SK-N-SH (cell line): Measurements from ENCODE around the gene TRAPPC2B. TPM values are rescaled to one million over a fixed set of nuclear protein-coding genes. Genes with fewer than 3 reads are reported as not detected.
"Not testable (repeated sequence)": the region's sequence is repeated elsewhere in the genome, so short reads cannot be mapped to it uniquely, and the experiment has no call there.

Source experiments
- CTCF ChIA-PET: fragments of 300-600, 350-600 bp; formaldehyde crosslinking; extraction: SDS; loops from one replicate; lab custom pipeline; 2021; lab: Yijun Ruan, JAX
- POLR2A ChIA-PET: fragments of 350-600 bp; sonication (Branson Sonifier 250); formaldehyde crosslinking; extraction: SDS; loops from one replicate; lab custom pipeline; 2020; ENCODE audit warnings: antibody characterized with exemption, inconsistent platforms; lab: Yijun Ruan, JAX
- DNase-seq: peaks from one replicate; pipeline ENCODE4 v3.0.0; 2012
- H2AFZ ChIP-seq: fragments of 200-600 bp; sonication (generic); 2 replicates; pipeline ENCODE4 v1.8.1; 2016; ENCODE audit warnings: antibody characterized with exemption, mild to moderate bottlenecking, low read depth
- H3F3A ChIP-seq: fragments of 200-600 bp; sonication (generic); replicated peaks from 2 replicates; pipeline ENCODE3; 2016; ENCODE audit warnings: antibody characterized with exemption, mild to moderate bottlenecking; ENCODE audit not compliant: insufficient read depth
- H3K27ac ChIP-seq, 2 experiments: fragments of 200-500 bp in 1 of 2; fragments of 200-600 bp in 1 of 2; sonication (Bioruptor generic) in 1 of 2; sonication (generic), shearing (Covaris generic) in 1 of 2; 2 replicates each; pipeline versions ENCODE4 v1.5.1 to v1.6.1; 2014 to 2016; ENCODE audit warnings: low read depth in 2 of 2, inconsistent platforms in 1 of 2, low read length in 1 of 2, mild to moderate bottlenecking in 1 of 2, mixed read lengths in 1 of 2
- H3K27me3 ChIP-seq: fragments of 200-600 bp; sonication (generic), shearing (Covaris generic); 2 replicates; pipeline ENCODE4 v1.6.1; 2016; ENCODE audit warnings: mixed run types; ENCODE audit not compliant: insufficient read depth
- H3K36me3 ChIP-seq, 2 experiments: fragments of 200-500 bp in 1 of 2; fragments of 200-600 bp in 1 of 2; sonication (Bioruptor generic) in 1 of 2; sonication (generic) in 1 of 2; replicated peaks in 1 of 2; 2 replicates each; pipeline versions ENCODE3 to v1.5.1; 2014 to 2016; ENCODE audit warnings: low read length in 1 of 2, mild to moderate bottlenecking in 1 of 2; ENCODE audit not compliant: insufficient read depth in 2 of 2, control insufficient read depth in 1 of 2
- H3K4me1 ChIP-seq, 2 experiments: fragments of 200-500 bp in 1 of 2; fragments of 200-600 bp in 1 of 2; sonication (Bioruptor generic) in 1 of 2; sonication (generic), shearing (Covaris generic) in 1 of 2; 2 replicates each; pipeline versions ENCODE4 v1.5.1 to v1.6.1; 2014 to 2016; ENCODE audit warnings: low read depth in 1 of 2, low read length in 1 of 2, mixed run types in 1 of 2; ENCODE audit not compliant: insufficient read depth in 2 of 2, control insufficient read depth in 1 of 2
- H3K4me2 ChIP-seq: fragments of 200-600 bp; sonication (generic), shearing (Covaris generic); 2 replicates; pipeline ENCODE4 v1.6.1; 2017; ENCODE audit warnings: mixed run types
- H3K4me3 ChIP-seq, 2 experiments: fragments of 200-500 bp in 1 of 2; fragments of 200-600 bp in 1 of 2; sonication (Bioruptor generic) in 1 of 2; sonication (generic), shearing (Covaris generic) in 1 of 2; 2 replicates each; pipeline versions ENCODE4 v1.5.1 to v1.8.1; 2014 to 2016; ENCODE audit warnings: low read depth in 2 of 2, inconsistent platforms in 1 of 2, low read length in 1 of 2, mild to moderate bottlenecking in 1 of 2, mixed read lengths in 1 of 2, moderate library complexity in 1 of 2
- H3K79me2 ChIP-seq: fragments of 200-600 bp; sonication (generic); 2 replicates; pipeline ENCODE4 v1.8.1; 2017; ENCODE audit warnings: mild to moderate bottlenecking; ENCODE audit not compliant: insufficient read depth
- H3K9ac ChIP-seq: fragments of 200-600 bp; sonication (generic); 2 replicates; pipeline ENCODE4 v1.6.1; 2017; ENCODE audit warnings: mixed run types
- H3K9me2 ChIP-seq: fragments of 200-600 bp; sonication (generic); 2 replicates; pipeline ENCODE4 v1.6.1; 2017; ENCODE audit warnings: mixed run types
- H3K9me3 ChIP-seq: fragments of 200-600 bp; sonication (generic); 2 replicates; pipeline ENCODE4 v1.6.1; 2017; ENCODE audit warnings: mixed run types, mild to moderate bottlenecking, moderate library complexity
- H4K20me1 ChIP-seq: fragments of 200-600 bp; sonication (generic); 2 replicates; pipeline ENCODE4 v1.6.1; 2017; ENCODE audit warnings: mild to moderate bottlenecking, mixed run types; ENCODE audit not compliant: insufficient read depth
- EZH2phosphoT487 ChIP-seq: fragments of 200-600 bp; sonication (generic); IDR thresholded peaks from 2 replicates; pipeline ENCODE4 v1.6.1; 2017; ENCODE audit warnings: low read depth, mixed run types, mild to moderate bottlenecking, antibody characterized with exemption, moderate library complexity, borderline replicate concordance
- MXI1 ChIP-seq: IDR thresholded peaks from 2 replicates; pipeline ENCODE4 v1.6.1; 2012; ENCODE audit warnings: mild to moderate bottlenecking, low read depth, low read length, improper control_type of control experiment
- NFIC ChIP-seq: IDR thresholded peaks from 2 replicates; pipeline ENCODE4 v1.4.0; 2012; ENCODE audit warnings: borderline replicate concordance
- NRF1 ChIP-seq: IDR thresholded peaks from 2 replicates; pipeline ENCODE4 v1.6.1; 2012; ENCODE audit warnings: low read depth, mild to moderate bottlenecking, low read length
- RAD21 ChIP-seq: IDR thresholded peaks from 2 replicates; pipeline ENCODE4 v1.6.1; 2012; ENCODE audit warnings: mild to moderate bottlenecking, low read length
- SMC3 ChIP-seq: IDR thresholded peaks from 2 replicates; pipeline ENCODE4 v1.6.1; 2012; ENCODE audit warnings: low read depth, low read length, improper control_type of control experiment
- WGBS: methylation state at CpG from one replicate; pipeline ENCODE4 v1.1.6; 2017; ENCODE audit warnings: low lambda C conversion rate; 5-methylcytosine and 5-hydroxymethylcytosine counted together
- polyA plus RNA-seq, 3 experiments: library from polyadenylated mRNA; depleted of rRNA; stranded (reverse); fragments of >200 nt; gene quantifications; 2 replicates each; pipeline ENCODE4 v1.2.3, GENCODE V29; 2012
- TF ChIP-seq, protein P1 (sequence below): fragments of 150-350 bp; IDR thresholded peaks from 2 replicates; pipeline ENCODE4 v1.6.1; 2016; ENCODE audit warnings: mild to moderate bottlenecking, low read depth, low read length
- TF ChIP-seq, protein P2 (sequence below): IDR thresholded peaks from 2 replicates; pipeline ENCODE4 v1.4.0; 2012; ENCODE audit warnings: low read depth

Gene TRAPPC2B
- polyA plus RNA-seq, 1 of the 3 experiments (the other 2 are of a cell fraction): 21.0 TPM

DNA sequence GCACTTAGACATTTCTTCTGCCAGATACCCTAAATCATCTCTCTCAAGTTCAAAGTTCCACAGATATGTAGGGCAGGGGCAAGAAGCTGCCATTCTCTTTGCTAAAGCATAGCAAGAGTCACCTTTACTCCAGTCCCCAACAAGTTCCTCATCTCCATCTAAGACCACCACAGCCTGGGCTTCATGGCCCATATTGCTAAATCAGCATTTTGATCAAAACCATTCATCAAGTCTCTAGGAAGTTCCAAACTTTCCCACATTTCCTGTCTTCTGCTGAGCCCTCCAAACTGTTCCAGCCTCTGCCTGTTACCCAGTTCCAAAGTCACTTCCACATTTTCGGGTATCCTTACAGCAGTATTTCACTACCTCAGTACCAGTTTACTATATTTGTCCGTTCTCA lies 11.3 kb downstream of the TRAPPC2B start:
- H3F3A ChIP-seq, H3K9me2 ChIP-seq, H3K9me3 ChIP-seq, CTCF ChIA-PET, POLR2A ChIA-PET, H3K9ac ChIP-seq, H3K79me2 ChIP-seq, H4K20me1 ChIP-seq, H3K27ac ChIP-seq, H3K4me2 ChIP-seq, H2AFZ ChIP-seq, H3K27me3 ChIP-seq, DNase-seq, H3K4me1 ChIP-seq, H3K4me3 ChIP-seq: not testable (repeated sequence)
- WGBS: 85% methylated on average over 2 of the region's 2 CpGs
- H3K36me3 ChIP-seq: peaks cover 33 to 34% of the 10 kb centered on the region in 2 experiments

DNA sequence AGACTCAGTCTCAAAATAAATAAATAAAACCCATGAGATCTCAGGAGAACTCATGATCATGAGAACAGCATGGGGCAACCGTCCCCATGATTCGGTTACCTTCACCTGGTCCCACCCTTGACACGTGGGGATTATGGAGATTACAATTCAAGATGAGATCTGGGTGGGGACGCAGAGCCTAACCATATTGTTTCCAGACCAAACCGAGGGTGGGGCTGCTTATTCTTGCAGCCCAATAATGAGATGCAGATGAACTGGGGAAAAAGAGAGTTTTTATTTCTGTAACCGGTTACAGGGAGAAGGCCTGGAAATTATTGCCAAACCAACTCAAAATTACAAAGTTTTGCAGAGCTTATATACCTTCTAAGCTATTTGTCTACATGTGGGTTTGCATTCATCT lies 12.8 kb downstream of the TRAPPC2B start:
- H3K27ac ChIP-seq: no peak overlapping the region
- H3K9me2 ChIP-seq: no peaks in the 10 kb centered on the region
- no peaks in the 10 kb centered on the region for H3F3A ChIP-seq
- H3K9me3 ChIP-seq: no peaks in the 10 kb centered on the region; the same call in 1 of the 2 replicates
- no peak overlapping the region for H3K4me2 ChIP-seq
- TF ChIP-seq MXI1 (no peak), NRF1 (no peak), SMC3 (no peak), NFIC (no peak), EZH2phosphoT487 (no peak), RAD21 (no peak)
- TF ChIP-seq, protein P1, sequence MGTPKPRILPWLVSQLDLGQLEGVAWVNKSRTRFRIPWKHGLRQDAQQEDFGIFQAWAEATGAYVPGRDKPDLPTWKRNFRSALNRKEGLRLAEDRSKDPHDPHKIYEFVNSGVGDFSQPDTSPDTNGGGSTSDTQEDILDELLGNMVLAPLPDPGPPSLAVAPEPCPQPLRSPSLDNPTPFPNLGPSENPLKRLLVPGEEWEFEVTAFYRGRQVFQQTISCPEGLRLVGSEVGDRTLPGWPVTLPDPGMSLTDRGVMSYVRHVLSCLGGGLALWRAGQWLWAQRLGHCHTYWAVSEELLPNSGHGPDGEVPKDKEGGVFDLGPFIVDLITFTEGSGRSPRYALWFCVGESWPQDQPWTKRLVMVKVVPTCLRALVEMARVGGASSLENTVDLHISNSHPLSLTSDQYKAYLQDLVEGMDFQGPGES: no peak
- TF ChIP-seq, protein P2, sequence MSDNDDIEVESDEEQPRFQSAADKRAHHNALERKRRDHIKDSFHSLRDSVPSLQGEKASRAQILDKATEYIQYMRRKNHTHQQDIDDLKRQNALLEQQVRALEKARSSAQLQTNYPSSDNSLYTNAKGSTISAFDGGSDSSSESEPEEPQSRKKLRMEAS: no peak
- TF ChIP-seq, all 33 proteins: peak for 0
- H2AFZ ChIP-seq: no peak overlapping the region
- POLR2A ChIA-PET: no interaction called here
- DNase-seq: no peak
- no peak overlapping the region for H3K4me3 ChIP-seq
- H3K79me2 ChIP-seq: no peaks in the 10 kb centered on the region
- H3K4me1 ChIP-seq: no peaks in the 10 kb centered on the region
- no peaks in the 10 kb centered on the region for H3K27me3 ChIP-seq
- no peak overlapping the region for H3K9ac ChIP-seq
- H3K36me3 ChIP-seq: peaks cover 33 to 34% of the 10 kb centered on the region in 2 experiments
- WGBS: 96% methylated on average over 6 of the region's 6 CpGs
- CTCF ChIA-PET: no interaction called here
- no peaks in the 10 kb centered on the region for H4K20me1 ChIP-seq

DNA sequence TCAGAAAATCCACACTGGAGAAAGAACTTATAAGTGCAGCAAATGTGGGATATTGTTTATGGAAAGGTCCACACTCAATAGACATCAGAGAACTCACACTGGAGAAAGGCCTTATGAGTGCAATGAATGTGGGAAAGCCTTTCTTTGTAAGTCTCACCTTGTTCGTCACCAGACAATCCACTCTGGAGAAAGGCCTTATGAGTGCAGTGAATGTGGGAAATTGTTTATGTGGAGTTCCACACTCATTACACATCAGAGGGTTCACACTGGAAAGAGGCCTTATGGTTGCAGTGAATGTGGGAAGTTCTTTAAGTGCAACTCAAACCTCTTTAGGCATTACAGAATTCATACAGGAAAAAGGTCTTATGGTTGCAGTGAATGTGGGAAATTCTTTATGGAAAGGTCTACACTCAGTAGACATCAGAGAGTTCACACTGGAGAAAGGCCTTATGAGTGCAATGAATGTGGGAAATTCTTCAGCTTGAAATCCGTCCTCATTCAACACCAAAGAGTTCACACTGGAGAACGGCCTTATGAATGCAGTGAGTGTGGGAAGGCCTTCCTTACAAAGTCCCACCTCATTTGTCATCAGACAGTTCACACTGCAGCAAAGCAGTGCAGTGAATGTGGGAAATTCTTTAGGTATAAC lies 14.3 kb downstream of the TRAPPC2B start:
- Histone ChIP-seq H3K9me2 (no peaks in the 10 kb centered on the region), H3K27me3 (no peaks in the 10 kb centered on the region), H3K79me2 (no peaks in the 10 kb centered on the region), H3K4me1 (no peaks in the 10 kb centered on the region), H2AFZ (no peak overlapping the region), H3K27ac (no peak overlapping the region), H3K4me3 (no peak overlapping the region), H3K4me2 (no peak overlapping the region), H3K36me3 (peaks cover 23 to 28% of the 10 kb centered on the region in 2 experiments), H3F3A (no peaks in the 10 kb centered on the region), H3K9me3 (no peaks in the 10 kb centered on the region; the same call in 1 of the 2 replicates), H3K9ac (no peak overlapping the region), H4K20me1 (no peaks in the 10 kb centered on the region)
- no peak for TF ChIP-seq NFIC
- no peak for DNase-seq
- ChIA-PET POLR2A (no interaction called here), CTCF (no interaction called here)
- 79% methylated on average over 3 of the region's 3 CpGs for WGBS
